Left lung (tissue), 10 donors: Measurements from ENCODE around the gene GRIK2. TPM values are rescaled to one million over a fixed set of nuclear protein-coding genes. Genes with fewer than 3 reads are reported as not detected.

Experiments used
- ATAC-seq: fragments of 200-7000 bp; cut with Tn5 transposase; one replicate; pipeline ENCODE4 v1.9.1; 2020; ENCODE audit warnings: moderate library complexity
- DNase-seq, 4 donors: peaks; one replicate each; pipeline ENCODE4 v3.0.0-alpha.2; 2013 to 2020
- H3K27ac ChIP-seq, 2 donors: fragments of 200-600 bp; sonication (generic) in 1 of 2; one replicate each; pipeline versions ENCODE4 v1.5.0 to v1.8.0; 2020 to 2021
- H3K27me3 ChIP-seq, 2 donors: fragments of 200-600 bp; sonication (generic) in 1 of 2; one replicate each; pipeline versions ENCODE4 v1.5.0 to v1.8.0; 2020 to 2021
- H3K36me3 ChIP-seq, 2 donors: fragments of 200-600 bp; sonication (generic) in 1 of 2; one replicate each; pipeline versions ENCODE4 v1.5.0 to v1.8.0; 2020 to 2021
- H3K4me1 ChIP-seq, 2 donors: fragments of 200-600 bp; one replicate each; pipeline ENCODE4 v1.8.0; 2021
- H3K4me3 ChIP-seq, 2 donors: fragments of 200-600 bp; sonication (generic) in 1 of 2; one replicate each; pipeline versions ENCODE4 v1.5.0 to v1.8.0; 2020 to 2021; ENCODE audit warnings: mild to moderate bottlenecking in 1 of 2
- H3K9me3 ChIP-seq, 2 donors: fragments of 200-600 bp; sonication (generic) in 1 of 2; one replicate each; pipeline versions ENCODE4 v1.5.0 to v1.8.0; 2020 to 2021
- CTCF ChIP-seq, 2 donors: fragments of 200-600 bp; sonication (generic) in 1 of 2; IDR thresholded peaks; one replicate each; pipeline versions ENCODE4 v1.5.0 to v1.8.0; 2021; ENCODE audit warnings: antibody characterized with exemption in 2 of 2
- intact Hi-C, 2 donors: fragments of 100-400 bp; cut with DNase I; formaldehyde crosslinking; loops; one replicate each; pipeline versions ENCODE4 v1.11.2 to v1.14.2; 2022
- polyA plus RNA-seq, 6 donors: library from polyadenylated mRNA; unstranded; fragments of 120-200 nt; gene quantifications; one replicate each; pipeline ENCODE4 v1.2.1, GENCODE V29; 2013; ENCODE audit not compliant: insufficient read length in 6 of 6
- total RNA-seq, 2 donors: library from RNA; stranded (reverse); fragmentation: NEBNext Ultra II Directional; extraction: Animal tissue kit (Norgen Biotek cat#: 25700); gene quantifications; one replicate each; pipeline ENCODE4 v1.2.1, GENCODE V29; 2021
- donor health status: DM: no; HTN: yes; CAD: no.
- donor health status: DM: no; HTN: no; CAD: no.

Gene GRIK2
- total and polyA plus RNA-seq, 8 donors: 0.24 to 0.98 (median 0.67) TPM

DNA sequence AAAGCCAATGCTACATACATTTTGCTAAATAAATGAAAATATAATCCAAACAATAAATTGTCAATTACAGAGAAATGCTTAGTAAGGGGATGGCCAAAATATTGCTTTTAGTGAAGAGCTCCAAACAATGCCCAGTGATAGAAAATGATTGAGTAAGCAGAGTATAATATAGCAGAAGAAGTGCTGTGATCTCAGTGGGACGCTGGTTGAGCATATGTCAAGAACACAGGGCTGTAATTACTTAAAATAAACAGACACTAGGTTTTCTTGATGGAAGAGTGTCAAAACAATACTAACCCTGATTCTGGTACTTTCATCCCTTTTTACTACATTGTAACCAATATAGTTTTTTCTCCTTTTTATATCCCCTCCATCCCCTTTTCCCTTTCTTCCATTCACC is 150.3 kb downstream of the GRIK2 start:
- no peak for DNase-seq
- Histone ChIP-seq H3K9me3 (no peaks in the 10 kb centered on the region), H3K27me3 (no peaks in the 10 kb centered on the region), H3K27ac (no peak overlapping the region), H3K4me3 (no peak overlapping the region), H3K36me3 (no peaks in the 10 kb centered on the region), H3K4me1 (no peaks in the 10 kb centered on the region)
- ATAC-seq: no peak
- no peak for TF ChIP-seq CTCF (IDR thresholded peaks at IDR 0.05)
- intact Hi-C loops: no loop called here

DNA sequence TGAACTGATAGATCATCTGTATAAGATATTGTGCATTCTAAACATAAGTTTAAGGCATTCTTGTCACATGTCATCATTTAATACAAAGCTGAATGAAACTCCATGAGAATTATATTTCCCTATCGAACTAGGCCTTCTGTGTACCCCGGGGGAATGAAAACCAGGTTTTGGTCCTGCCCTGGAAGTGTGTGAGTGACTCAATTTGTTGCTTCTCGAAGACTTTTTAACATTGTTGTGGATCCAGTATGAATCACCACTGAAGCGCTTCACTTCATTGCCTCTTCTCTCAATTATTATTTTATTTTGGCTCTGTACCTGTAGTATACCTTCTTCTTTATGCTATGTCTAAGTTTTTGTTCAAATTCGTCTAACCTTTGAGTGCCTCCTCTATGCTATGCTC is 150.8 kb downstream of the GRIK2 start:
- no peak for ATAC-seq

GRCh38 chr6:101545191-101545590 is 151.7 kb downstream of the GRIK2 start:
- Histone ChIP-seq H3K36me3 (no peaks in the 10 kb centered on the region), H3K27ac (no peak overlapping the region), H3K27me3 (no peaks in the 10 kb centered on the region), H3K4me3 (no peak overlapping the region), H3K4me1 (no peaks in the 10 kb centered on the region), H3K9me3 (no peaks in the 10 kb centered on the region)
- no peak for ATAC-seq
- intact Hi-C loops: no loop called here
- DNase-seq: no peak
- TF ChIP-seq CTCF (IDR thresholded peaks at IDR 0.05): no peak

More for the DNA sequence above, 150.8 kb downstream of the GRIK2 start:
- DNase-seq: no peak
- no peaks in the 10 kb centered on the region for H3K27me3 ChIP-seq
- intact Hi-C loops: no loop called here
- no peaks in the 10 kb centered on the region for H3K36me3 ChIP-seq
- no peaks in the 10 kb centered on the region for H3K9me3 ChIP-seq
- H3K4me3 ChIP-seq: no peak overlapping the region
- no peaks in the 10 kb centered on the region for H3K4me1 ChIP-seq
- H3K27ac ChIP-seq: no peak overlapping the region
- TF ChIP-seq CTCF (IDR thresholded peaks at IDR 0.05): no peak

GRCh38 chr6:101550451-101550850 is 156.9 kb downstream of the GRIK2 start:
- no peaks in the 10 kb centered on the region for H3K36me3 ChIP-seq
- no peaks in the 10 kb centered on the region for H3K27me3 ChIP-seq
- no peak for TF ChIP-seq CTCF (IDR thresholded peaks at IDR 0.05)
- no peaks in the 10 kb centered on the region for H3K9me3 ChIP-seq
- H3K4me1 ChIP-seq: no peaks in the 10 kb centered on the region
- no peak overlapping the region for H3K27ac ChIP-seq
- no peak overlapping the region for H3K4me3 ChIP-seq
- DNase-seq (no peak), ATAC-seq (no peak)
- intact Hi-C loops: no loop called here

GRCh38 chr6:101554231-101554630 is 160.7 kb downstream of the GRIK2 start:
- Histone ChIP-seq H3K4me1 (no peaks in the 10 kb centered on the region), H3K4me3 (no peak overlapping the region), H3K36me3 (no peaks in the 10 kb centered on the region), H3K27ac (no peak overlapping the region), H3K9me3 (no peaks in the 10 kb centered on the region), H3K27me3 (no peaks in the 10 kb centered on the region)
- ATAC-seq (no peak), DNase-seq (no peak)
- TF ChIP-seq CTCF (IDR thresholded peaks at IDR 0.05): no peak
- intact Hi-C loops: no loop called here
